ENCODE measurements around the gene TPK1. TPM values are rescaled to one million over a fixed set of nuclear protein-coding genes. Genes with fewer than 3 reads are reported as not detected.

The TPK1 gene
- total and polyA plus RNA-seq, 2 of the 13 experiments (the other 11 are each of a cell fraction or from before 2014, with no cell fraction given): 1.0 to 1.2 TPM

GRCh38 chr7:144786522-144786921, 49.3 kb downstream of the TPK1 start (continued):
- no peak for TF ChIP-seq ZNF850 (CRISPR knock-in tag; conservative IDR thresholded peaks at IDR 0.05)
- TF ChIP-seq ZNF256 (CRISPR knock-in tag; conservative IDR thresholded peaks at IDR 0.05): no peak
- TF ChIP-seq RNF2 (conservative IDR thresholded peaks at IDR 0.05; ENCODE audit: low read depth): no peak
- no peak for TF ChIP-seq ZNF232 (CRISPR knock-in tag; IDR thresholded peaks at IDR 0.05; ENCODE audit: borderline replicate concordance)
- TF ChIP-seq GZF1 (CRISPR knock-in tag; IDR thresholded peaks at IDR 0.05): no peak
- TF ChIP-seq, protein P1, sequence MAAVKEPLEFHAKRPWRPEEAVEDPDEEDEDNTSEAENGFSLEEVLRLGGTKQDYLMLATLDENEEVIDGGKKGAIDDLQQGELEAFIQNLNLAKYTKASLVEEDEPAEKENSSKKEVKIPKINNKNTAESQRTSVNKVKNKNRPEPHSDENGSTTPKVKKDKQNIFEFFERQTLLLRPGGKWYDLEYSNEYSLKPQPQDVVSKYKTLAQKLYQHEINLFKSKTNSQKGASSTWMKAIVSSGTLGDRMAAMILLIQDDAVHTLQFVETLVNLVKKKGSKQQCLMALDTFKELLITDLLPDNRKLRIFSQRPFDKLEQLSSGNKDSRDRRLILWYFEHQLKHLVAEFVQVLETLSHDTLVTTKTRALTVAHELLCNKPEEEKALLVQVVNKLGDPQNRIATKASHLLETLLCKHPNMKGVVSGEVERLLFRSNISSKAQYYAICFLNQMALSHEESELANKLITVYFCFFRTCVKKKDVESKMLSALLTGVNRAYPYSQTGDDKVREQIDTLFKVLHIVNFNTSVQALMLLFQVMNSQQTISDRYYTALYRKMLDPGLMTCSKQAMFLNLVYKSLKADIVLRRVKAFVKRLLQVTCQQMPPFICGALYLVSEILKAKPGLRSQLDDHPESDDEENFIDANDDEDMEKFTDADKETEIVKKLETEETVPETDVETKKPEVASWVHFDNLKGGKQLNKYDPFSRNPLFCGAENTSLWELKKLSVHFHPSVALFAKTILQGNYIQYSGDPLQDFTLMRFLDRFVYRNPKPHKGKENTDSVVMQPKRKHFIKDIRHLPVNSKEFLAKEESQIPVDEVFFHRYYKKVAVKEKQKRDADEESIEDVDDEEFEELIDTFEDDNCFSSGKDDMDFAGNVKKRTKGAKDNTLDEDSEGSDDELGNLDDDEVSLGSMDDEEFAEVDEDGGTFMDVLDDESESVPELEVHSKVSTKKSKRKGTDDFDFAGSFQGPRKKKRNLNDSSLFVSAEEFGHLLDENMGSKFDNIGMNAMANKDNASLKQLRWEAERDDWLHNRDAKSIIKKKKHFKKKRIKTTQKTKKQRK (IDR thresholded peaks at IDR 0.05; ENCODE audit: low read length): no peak
- no peak for TF ChIP-seq ZNF703 (CRISPR knock-in tag; IDR thresholded peaks at IDR 0.05; ENCODE audit: borderline replicate concordance)
- TF ChIP-seq, protein P2, sequence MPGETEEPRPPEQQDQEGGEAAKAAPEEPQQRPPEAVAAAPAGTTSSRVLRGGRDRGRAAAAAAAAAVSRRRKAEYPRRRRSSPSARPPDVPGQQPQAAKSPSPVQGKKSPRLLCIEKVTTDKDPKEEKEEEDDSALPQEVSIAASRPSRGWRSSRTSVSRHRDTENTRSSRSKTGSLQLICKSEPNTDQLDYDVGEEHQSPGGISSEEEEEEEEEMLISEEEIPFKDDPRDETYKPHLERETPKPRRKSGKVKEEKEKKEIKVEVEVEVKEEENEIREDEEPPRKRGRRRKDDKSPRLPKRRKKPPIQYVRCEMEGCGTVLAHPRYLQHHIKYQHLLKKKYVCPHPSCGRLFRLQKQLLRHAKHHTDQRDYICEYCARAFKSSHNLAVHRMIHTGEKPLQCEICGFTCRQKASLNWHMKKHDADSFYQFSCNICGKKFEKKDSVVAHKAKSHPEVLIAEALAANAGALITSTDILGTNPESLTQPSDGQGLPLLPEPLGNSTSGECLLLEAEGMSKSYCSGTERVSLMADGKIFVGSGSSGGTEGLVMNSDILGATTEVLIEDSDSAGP (CRISPR knock-in tag; IDR thresholded peaks at IDR 0.05; ENCODE audit: borderline replicate concordance): no peak
- no peak for TF ChIP-seq CBX5 (CRISPR knock-in tag; IDR thresholded peaks at IDR 0.05; ENCODE audit: borderline replicate concordance)

Data from HepG2 (cell line).